CD14-positive monocyte (primary cell): ENCODE data around the gene ADAT1. TPM values are rescaled to one million over a fixed set of nuclear protein-coding genes. Genes with fewer than 3 reads are reported as not detected.

Experiments
- DNase-seq, 3 donors: peaks; one replicate each; pipeline ENCODE4 v3.0.0-alpha.2; 2011 to 2022
- H2AFZ ChIP-seq: 2 replicates; pipeline ENCODE4 v1.6.0; 2012; ENCODE audit warnings: mild to moderate bottlenecking, low read depth, low read length, inconsistent platforms; ENCODE audit not compliant: insufficient read depth, poor library complexity, severe bottlenecking
- H3K27ac ChIP-seq, 2 donors: 1 replicate in 1 of 2; 2 replicates in 1 of 2; pipeline ENCODE4 v1.5.1; 2012 to 2013; ENCODE audit warnings: low read length in 2 of 2, control low read depth in 1 of 2, inconsistent platforms in 1 of 2, low read depth in 1 of 2, mild to moderate bottlenecking in 1 of 2
- H3K27me3 ChIP-seq, 2 donors: one replicate each; pipeline versions ENCODE4 v1.6.0 to v1.6.1; 2011 to 2013; ENCODE audit warnings: low read length in 2 of 2; ENCODE audit not compliant: control insufficient read depth in 2 of 2, insufficient read depth in 2 of 2
- H3K36me3 ChIP-seq, 2 donors: replicated peaks in 1 of 2; 1 replicate in 1 of 2; 2 replicates in 1 of 2; pipeline versions ENCODE4 v1.5.1 to v1.6.1; 2012 to 2013; ENCODE audit warnings: low read length in 2 of 2, control low read depth in 1 of 2, inconsistent platforms in 1 of 2, mild to moderate bottlenecking in 1 of 2; ENCODE audit not compliant: insufficient read depth in 2 of 2, control insufficient read depth in 1 of 2
- H3K4me1 ChIP-seq, 2 donors: 1 replicate in 1 of 2; 2 replicates in 1 of 2; pipeline versions ENCODE4 v1.5.1 to v1.6.1; 2012 to 2013; ENCODE audit warnings: low read length in 2 of 2, control low read depth in 1 of 2, inconsistent platforms in 1 of 2, mild to moderate bottlenecking in 1 of 2, moderate library complexity in 1 of 2; ENCODE audit not compliant: insufficient read depth in 2 of 2, control insufficient read depth in 1 of 2
- H3K4me2 ChIP-seq: replicated peaks from 2 replicates; pipeline ENCODE3; 2012; ENCODE audit warnings: low read length, moderate library complexity, mild to moderate bottlenecking; ENCODE audit not compliant: poor library complexity, severe bottlenecking; ENCODE audit errors: extremely low read depth
- H3K4me3 ChIP-seq, 3 experiments: fragments of 200-600 bp in 1 of 3; sonication (generic) in 1 of 3; replicated peaks in 1 of 3; 1 replicate in 2 of 3; 2 replicates in 1 of 3; pipeline ENCODE4 v1.5.1; 2011 to 2013; ENCODE audit warnings: low read length in 3 of 3, mild to moderate bottlenecking in 3 of 3, control low read depth in 2 of 3, low read depth in 2 of 3, inconsistent platforms in 1 of 3, moderate library complexity in 1 of 3
- H3K79me2 ChIP-seq: 2 replicates; pipeline ENCODE4 v1.6.0; 2012; ENCODE audit warnings: mild to moderate bottlenecking, control low read depth, inconsistent platforms, low read length, moderate library complexity; ENCODE audit not compliant: insufficient read depth
- H3K9ac ChIP-seq: 2 replicates; pipeline ENCODE4 v1.6.0; 2017; ENCODE audit warnings: low read length, mild to moderate bottlenecking; ENCODE audit not compliant: insufficient read depth, poor library complexity, severe bottlenecking
- H3K9me3 ChIP-seq, 2 donors: replicated peaks in 1 of 2; 1 replicate in 1 of 2; 2 replicates in 1 of 2; pipeline versions ENCODE4 v1.5.1 to v1.6.1; 2012 to 2013; ENCODE audit warnings: low read length in 2 of 2, control low read depth in 1 of 2; ENCODE audit not compliant: control insufficient read depth in 1 of 2, insufficient read depth in 1 of 2
- H4K20me1 ChIP-seq: 2 replicates; pipeline ENCODE4 v1.6.0; 2012; ENCODE audit warnings: mild to moderate bottlenecking, low read length, control low read depth, moderate library complexity; ENCODE audit not compliant: insufficient read depth
- H3K27ac Mint-ChIP-seq, 7 donors: one replicate each; pipeline ENCODE4 v1.8.0; 2020; ENCODE audit warnings: mild to moderate bottlenecking in 7 of 7, mixed read lengths in 7 of 7, moderate library complexity in 6 of 7, inconsistent platforms in 2 of 7
- H3K27me3 Mint-ChIP-seq, 3 donors: one replicate each; pipeline ENCODE4 v1.8.0; 2021 to 2022; ENCODE audit warnings: low read depth in 3 of 3, mild to moderate bottlenecking in 3 of 3, mixed read lengths in 3 of 3, moderate library complexity in 3 of 3, inconsistent platforms in 1 of 3
- H3K36me3 Mint-ChIP-seq, 2 donors: one replicate each; pipeline ENCODE4 v1.8.0; 2020; ENCODE audit warnings: mixed read lengths in 2 of 2, inconsistent platforms in 1 of 2, mild to moderate bottlenecking in 1 of 2
- H3K4me1 Mint-ChIP-seq: one replicate; pipeline ENCODE4 v1.8.0; 2020; ENCODE audit warnings: mild to moderate bottlenecking, mixed read lengths
- H3K4me3 Mint-ChIP-seq, 2 donors: one replicate each; pipeline ENCODE4 v1.8.0; 2020; ENCODE audit warnings: mild to moderate bottlenecking in 2 of 2, mixed read lengths in 2 of 2, moderate library complexity in 1 of 2
- H3K9me3 Mint-ChIP-seq, 7 donors: one replicate each; pipeline ENCODE4 v1.8.0; 2020 to 2022; ENCODE audit warnings: mixed read lengths in 7 of 7, mild to moderate bottlenecking in 6 of 7, moderate library complexity in 6 of 7, inconsistent platforms in 2 of 7
- WGBS: methylation state at CpG from one replicate; pipeline ENCODE4 v1.1.5; 2013; ENCODE audit warnings: missing lambda C conversion rate; ENCODE audit not compliant: insufficient coverage; 5-methylcytosine and 5-hydroxymethylcytosine counted together
- intact Hi-C, 2 donors: fragments of 100-400 bp; cut with micrococcal nuclease; formaldehyde crosslinking; loops; one replicate each; pipeline versions ENCODE4 v1.15.0 to v1.15.1; 2023
- polyA plus RNA-seq, 3 donors: library from polyadenylated mRNA; depleted of rRNA in 1 of 3; unstranded in 2 of 3; stranded (reverse) in 1 of 3; fragments of 300-500 nt in 2 of 3; fragments of >200 nt in 1 of 3; fragmentation: Illumina TruSeq in 2 of 3; gene quantifications; 1 replicate in 2 of 3; 2 replicates in 1 of 3; pipeline ENCODE4 v1.2.3, GENCODE V29; 2012 to 2021
- TF ChIP-seq, protein P1 (sequence below): fragments of 200-600 bp; IDR thresholded peaks from one replicate; pipeline ENCODE4 v1.8.0; 2022; ENCODE audit warnings: antibody characterized with exemption, mild to moderate bottlenecking

ADAT1 gene
- polyA plus RNA-seq, 3 donors = 16.8 to 18.9 (median 17.8) TPM

DNA sequence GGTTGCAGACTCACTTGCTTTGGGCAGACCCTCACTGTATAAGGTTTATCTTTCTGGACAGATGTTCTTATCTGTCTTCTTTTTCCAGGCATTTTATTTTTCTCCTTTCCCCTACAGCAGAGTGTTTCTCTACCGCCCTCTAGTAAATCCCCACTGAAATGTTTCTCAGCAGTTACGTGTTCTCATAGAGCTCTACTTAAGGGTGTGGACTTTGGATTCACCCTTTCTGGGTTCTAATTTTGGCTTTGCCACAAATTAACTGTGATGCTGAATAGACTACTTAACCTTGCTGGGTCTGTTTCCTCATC is 2.0 kb downstream of the ADAT1 start:
- WGBS = no CpG with 5 or more reads among the region's 2 CpGs
- no peak for DNase-seq
- H3K4me3 ChIP-seq = no peak overlapping the region
- Mint-ChIP-seq H3K9me3 (no peaks in the 10 kb centered on the region), H3K4me3 (no peak overlapping the region), H3K4me1 (peaks cover 29% of the 10 kb centered on the region), H3K36me3 (peaks cover 37 to 43% of the 10 kb centered on the region in 2 donors), H3K27me3 (peaks cover 0 to 1% (median 0%) of the 10 kb centered on the region in 3 donors), H3K27ac (peak overlapping the region in 1 of 7 donors; percentile 19)
- peaks cover 12 to 24% of the 10 kb centered on the region in 2 donors for H3K4me1 ChIP-seq
- no peak overlapping the region for H2AFZ ChIP-seq
- peaks cover 12% of the 10 kb centered on the region for H3K79me2 ChIP-seq
- no peaks in the 10 kb centered on the region for H4K20me1 ChIP-seq
- H3K27me3 ChIP-seq = no peaks in the 10 kb centered on the region
- H3K27ac ChIP-seq = no peak overlapping the region
- intact Hi-C loops = loop anchor here (5.0 to 10.0 kb wide), 5 partner anchors 54 to 189 kb away; partner anchors contain the start of genes CFDP1 (in 2 of the 2), GABARAPL2 (in 2 of the 2) and TMEM170A (in 2 of the 2)
- H3K9me3 ChIP-seq = no peaks in the 10 kb centered on the region
- H3K4me2 ChIP-seq = no peak overlapping the region
- TF ChIP-seq, protein P1, sequence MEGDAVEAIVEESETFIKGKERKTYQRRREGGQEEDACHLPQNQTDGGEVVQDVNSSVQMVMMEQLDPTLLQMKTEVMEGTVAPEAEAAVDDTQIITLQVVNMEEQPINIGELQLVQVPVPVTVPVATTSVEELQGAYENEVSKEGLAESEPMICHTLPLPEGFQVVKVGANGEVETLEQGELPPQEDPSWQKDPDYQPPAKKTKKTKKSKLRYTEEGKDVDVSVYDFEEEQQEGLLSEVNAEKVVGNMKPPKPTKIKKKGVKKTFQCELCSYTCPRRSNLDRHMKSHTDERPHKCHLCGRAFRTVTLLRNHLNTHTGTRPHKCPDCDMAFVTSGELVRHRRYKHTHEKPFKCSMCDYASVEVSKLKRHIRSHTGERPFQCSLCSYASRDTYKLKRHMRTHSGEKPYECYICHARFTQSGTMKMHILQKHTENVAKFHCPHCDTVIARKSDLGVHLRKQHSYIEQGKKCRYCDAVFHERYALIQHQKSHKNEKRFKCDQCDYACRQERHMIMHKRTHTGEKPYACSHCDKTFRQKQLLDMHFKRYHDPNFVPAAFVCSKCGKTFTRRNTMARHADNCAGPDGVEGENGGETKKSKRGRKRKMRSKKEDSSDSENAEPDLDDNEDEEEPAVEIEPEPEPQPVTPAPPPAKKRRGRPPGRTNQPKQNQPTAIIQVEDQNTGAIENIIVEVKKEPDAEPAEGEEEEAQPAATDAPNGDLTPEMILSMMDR = peak; percentile 25
- peaks cover 28 to 54% of the 10 kb centered on the region in 2 donors for H3K36me3 ChIP-seq
- H3K9ac ChIP-seq = no peak overlapping the region

DNA sequence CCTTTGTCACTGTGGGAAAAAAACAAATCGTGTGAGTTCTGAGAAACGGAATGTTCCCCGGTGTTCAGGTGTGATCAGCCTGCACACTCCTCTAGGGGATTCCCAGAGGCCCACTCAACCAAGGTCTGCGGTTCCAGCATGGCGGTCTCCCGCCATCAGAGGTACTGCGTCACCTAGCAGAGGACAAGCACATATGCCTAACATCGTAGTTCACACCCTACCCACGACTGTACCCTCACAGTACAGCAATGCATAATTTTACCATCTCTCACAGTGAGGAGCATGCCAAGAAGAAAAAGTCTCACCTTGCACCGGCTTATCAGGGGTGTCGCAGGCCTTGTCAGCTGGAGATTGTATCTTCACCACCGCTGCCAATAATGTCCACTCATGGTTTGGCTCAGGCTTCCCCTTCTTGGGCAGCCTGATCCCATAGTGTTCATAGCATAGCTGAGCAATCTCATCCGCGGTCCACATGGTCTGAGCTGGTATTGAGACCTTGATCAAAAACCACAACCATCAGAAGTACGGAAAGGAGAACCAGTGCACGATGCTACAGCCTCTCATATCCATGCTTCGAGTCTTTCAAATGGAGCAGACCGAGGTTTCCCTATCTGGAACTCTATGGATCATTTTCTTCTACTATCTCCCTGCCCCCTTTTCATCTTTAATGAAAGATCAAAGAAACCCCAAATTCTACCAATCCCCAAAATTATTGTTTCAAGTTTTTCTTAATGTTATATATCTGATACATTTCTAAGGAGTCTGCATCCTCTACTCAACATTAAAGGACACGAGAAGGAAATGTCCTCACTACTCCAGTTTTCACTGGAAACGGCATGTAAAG is 2.5 kb downstream of the ADAT1 start:
- Histone ChIP-seq H3K27ac (peak overlapping the region in 1 of 2 donors; percentile 46), H3K9me3 (no peaks in the 10 kb centered on the region), H3K4me1 (peaks cover 12 to 24% of the 10 kb centered on the region in 2 donors), H4K20me1 (no peaks in the 10 kb centered on the region), H3K9ac (no peak overlapping the region), H3K4me3 (no peak overlapping the region), H3K36me3 (peaks cover 27 to 54% of the 10 kb centered on the region in 2 donors), H2AFZ (no peak overlapping the region), H3K27me3 (no peaks in the 10 kb centered on the region), H3K79me2 (peaks cover 12% of the 10 kb centered on the region), H3K4me2 (no peak overlapping the region)
- Mint-ChIP-seq H3K4me1 (peaks cover 29% of the 10 kb centered on the region), H3K9me3 (no peaks in the 10 kb centered on the region), H3K36me3 (peaks cover 37 to 43% of the 10 kb centered on the region in 2 donors), H3K27me3 (peaks cover 0 to 1% (median 0%) of the 10 kb centered on the region in 3 donors), H3K27ac (peak overlapping the region in 4 of 7 donors; percentile 4 to 62 (median 20)), H3K4me3 (no peak overlapping the region)
- intact Hi-C loops = loop anchor here (5.0 to 10.0 kb wide), 5 partner anchors 53 to 188 kb away; partner anchors contain the start of genes CFDP1 (in 2 of the 2), GABARAPL2 (in 2 of the 2) and TMEM170A (in 2 of the 2)
- WGBS = 79% methylated on average over 18 of the region's 20 CpGs
- no peak for DNase-seq
- TF ChIP-seq, protein P1 = no peak
